Stimulated activated effector memory CD8-positive, alpha-beta T cell treated with anti-CD3 and anti-CD28 coated beads, Interleukin-12 subunit alpha, Interleukin-12 subunit beta, amount 100 ng/mL, for 72 hours (primary cell): ENCODE measurements around the gene STK38L.
A peak's percentile ranks its signal among the peaks of the same experiment; 100 is the strongest.

Source experiments
- ATAC-seq: fragments of 150-1000 bp; cut with Tn5 transposase; 2 replicates; pipeline ENCODE4 v1.10.0; 2021
- DNase-seq, 2 donors: peaks; one replicate each; pipeline ENCODE4 v3.0.0; 2021 to 2022; ENCODE audit warnings: low spot score in 2 of 2
- H3K27ac Mint-ChIP-seq: one replicate; pipeline ENCODE4 v1.8.0; 2022; ENCODE audit warnings: mild to moderate bottlenecking, mixed read lengths
- H3K36me3 Mint-ChIP-seq: one replicate; pipeline ENCODE4 v1.8.0; 2022; ENCODE audit warnings: mild to moderate bottlenecking, mixed read lengths
- H3K4me1 Mint-ChIP-seq: one replicate; pipeline ENCODE4 v1.8.0; 2022; ENCODE audit warnings: mixed read lengths
- H3K4me3 Mint-ChIP-seq: one replicate; pipeline ENCODE4 v1.8.0; 2022; ENCODE audit warnings: mild to moderate bottlenecking, mixed read lengths
- H3K9me3 Mint-ChIP-seq: one replicate; pipeline ENCODE4 v1.8.0; 2022; ENCODE audit warnings: mixed read lengths

STK38L gene

GRCh38 chr12:27309293-27309994 is 65.4 kb downstream of the STK38L start:
- ATAC-seq: no peak
- no peak overlapping the region for H3K4me3 Mint-ChIP-seq
- no peaks in the 10 kb centered on the region for H3K4me1 Mint-ChIP-seq
- no peak overlapping the region for H3K27ac Mint-ChIP-seq
- peaks cover 60% of the 10 kb centered on the region for H3K36me3 Mint-ChIP-seq
- H3K9me3 Mint-ChIP-seq: no peaks in the 10 kb centered on the region
- no peak for DNase-seq

- Mint-ChIP-seq H3K4me1 (no peaks in the 10 kb centered on the region), H3K36me3 (peaks cover 65% of the 10 kb centered on the region), H3K9me3 (no peaks in the 10 kb centered on the region), H3K27ac (no peak overlapping the region), H3K4me3 (no peak overlapping the region)
- no peak for DNase-seq
- no peak for ATAC-seq
Observed at GRCh38 chr12:27309995-27310315, 65.9 kb downstream of the STK38L start.

GRCh38 chr12:27316947-27317346 is 72.9 kb downstream of the STK38L start:
- no peak overlapping the region for H3K27ac Mint-ChIP-seq
- ATAC-seq: no peak
- no peaks in the 10 kb centered on the region for H3K4me1 Mint-ChIP-seq
- peaks cover 61% of the 10 kb centered on the region for H3K36me3 Mint-ChIP-seq
- no peaks in the 10 kb centered on the region for H3K9me3 Mint-ChIP-seq
- no peak overlapping the region for H3K4me3 Mint-ChIP-seq
- no peak for DNase-seq

GRCh38 chr12:27319409-27319808 is 75.3 kb downstream of the STK38L start:
- Mint-ChIP-seq H3K36me3 (peaks cover 48% of the 10 kb centered on the region), H3K27ac (no peak overlapping the region), H3K4me3 (no peak overlapping the region), H3K4me1 (no peaks in the 10 kb centered on the region), H3K9me3 (no peaks in the 10 kb centered on the region)
- DNase-seq (no peak), ATAC-seq (no peak)

GRCh38 chr12:27319848-27320247 is 75.8 kb downstream of the STK38L start:
- no peaks in the 10 kb centered on the region for H3K9me3 Mint-ChIP-seq
- no peak overlapping the region for H3K4me3 Mint-ChIP-seq
- H3K36me3 Mint-ChIP-seq: peaks cover 44% of the 10 kb centered on the region
- no peaks in the 10 kb centered on the region for H3K4me1 Mint-ChIP-seq
- no peak for ATAC-seq
- H3K27ac Mint-ChIP-seq: no peak overlapping the region
- DNase-seq: no peak

GRCh38 chr12:27324530-27324929 is 80.4 kb downstream of the STK38L start:
- DNase-seq (no peak), ATAC-seq (no peak)
- H3K9me3 Mint-ChIP-seq: no peaks in the 10 kb centered on the region
- H3K27ac Mint-ChIP-seq: no peak overlapping the region
- no peak overlapping the region for H3K4me3 Mint-ChIP-seq
- H3K36me3 Mint-ChIP-seq: peaks cover 29% of the 10 kb centered on the region
- H3K4me1 Mint-ChIP-seq: peaks cover 7% of the 10 kb centered on the region

GRCh38 chr12:27330846-27331245 is 86.8 kb downstream of the STK38L start:
- peak overlapping the region; percentile 63 for H3K27ac Mint-ChIP-seq
- ATAC-seq (no peak), DNase-seq (no peak)
- H3K36me3 Mint-ChIP-seq: no peaks in the 10 kb centered on the region
- peaks cover 51% of the 10 kb centered on the region for H3K4me1 Mint-ChIP-seq
- H3K4me3 Mint-ChIP-seq: no peak overlapping the region
- no peaks in the 10 kb centered on the region for H3K9me3 Mint-ChIP-seq

GRCh38 chr12:27331291-27331926 is 87.3 kb downstream of the STK38L start:
- Mint-ChIP-seq H3K4me3 (peak overlapping the region; percentile 86), H3K9me3 (no peaks in the 10 kb centered on the region), H3K27ac (peak overlapping the region; percentile 6), H3K4me1 (peaks cover 56% of the 10 kb centered on the region), H3K36me3 (no peaks in the 10 kb centered on the region)
- peak; percentile 16 to 64 for DNase-seq
- ATAC-seq: peak; percentile 89

GRCh38 chr12:27331927-27332324 is 87.8 kb downstream of the STK38L start:
- H3K27ac Mint-ChIP-seq: peak overlapping the region; percentile 6
- no peak for DNase-seq
- no peak for ATAC-seq

GRCh38 chr12:27332407-27332713 is 88.3 kb downstream of the STK38L start:
- Mint-ChIP-seq H3K36me3 (no peaks in the 10 kb centered on the region), H3K4me3 (peak overlapping the region; percentile 86), H3K27ac (peak overlapping the region; percentile 6), H3K4me1 (peaks cover 56% of the 10 kb centered on the region), H3K9me3 (no peaks in the 10 kb centered on the region)
- no peak for DNase-seq
- no peak for ATAC-seq

More at GRCh38 chr12:27331927-27332324, 87.8 kb downstream of the STK38L start:
- H3K4me1 Mint-ChIP-seq: peaks cover 56% of the 10 kb centered on the region
- H3K9me3 Mint-ChIP-seq: no peaks in the 10 kb centered on the region
- no peaks in the 10 kb centered on the region for H3K36me3 Mint-ChIP-seq
- peak overlapping the region; percentile 86 for H3K4me3 Mint-ChIP-seq

- DNase-seq (peak; percentile 21 to 73), ATAC-seq (peak; percentile 49)
- peaks cover 56% of the 10 kb centered on the region for H3K4me1 Mint-ChIP-seq
- no peaks in the 10 kb centered on the region for H3K9me3 Mint-ChIP-seq
- peak within 1 kb of the TSS; percentile 90 for H3K27ac Mint-ChIP-seq
- no peaks in the 10 kb centered on the region for H3K36me3 Mint-ChIP-seq
- peak within 1 kb of the TSS; percentile 86 for H3K4me3 Mint-ChIP-seq
Observed at GRCh38 chr12:27332714-27333402, 88.8 kb downstream of the STK38L start, which contains the start of gene BMAL2. BMAL2 (plus strand) TSS chr12:27332836; CDS start chr12:27333073, 237 bp downstream.

GRCh38 chr12:27333403-27334009 is 89.4 kb downstream of the STK38L start:
- Mint-ChIP-seq H3K36me3 (no peaks in the 10 kb centered on the region), H3K4me3 (peak overlapping the region; percentile 86), H3K9me3 (no peaks in the 10 kb centered on the region), H3K27ac (peak overlapping the region; percentile 90), H3K4me1 (peaks cover 56% of the 10 kb centered on the region)
- DNase-seq (peak; percentile 32 to 68), ATAC-seq (peak; percentile 45)

GRCh38 chr12:27334042-27334720 is 90.1 kb downstream of the STK38L start:
- ATAC-seq (no peak), DNase-seq (no peak)
- Mint-ChIP-seq H3K36me3 (no peaks in the 10 kb centered on the region), H3K4me3 (peak overlapping the region; percentile 86), H3K27ac (peak overlapping the region; percentile 90), H3K9me3 (no peaks in the 10 kb centered on the region), H3K4me1 (peaks cover 50% of the 10 kb centered on the region)

- no peak for ATAC-seq
- Mint-ChIP-seq H3K9me3 (no peaks in the 10 kb centered on the region), H3K36me3 (no peaks in the 10 kb centered on the region), H3K27ac (no peak overlapping the region), H3K4me3 (no peak overlapping the region), H3K4me1 (peaks cover 47% of the 10 kb centered on the region)
- no peak for DNase-seq
Observed at GRCh38 chr12:27334721-27335082, 90.6 kb downstream of the STK38L start.
